Osteocyte (in vitro differentiated cells): ENCODE measurements around the gene KRTAP10-8. TPM values are rescaled to one million over a fixed set of nuclear protein-coding genes. Genes with fewer than 3 reads are reported as not detected.

ENCODE experiments used
- DNase-seq: peaks from one replicate; pipeline ENCODE4 v3.0.0; 2021; ENCODE audit warnings: mixed read lengths; ENCODE audit not compliant: unreplicated experiment; ENCODE audit errors: extremely low spot score
- H3K27ac Mint-ChIP-seq: one replicate; pipeline ENCODE4 v1.8.0; 2021; ENCODE audit warnings: mild to moderate bottlenecking, mixed read lengths; ENCODE audit not compliant: unreplicated experiment
- H3K27me3 Mint-ChIP-seq: one replicate; pipeline ENCODE4 v1.8.0; 2021; ENCODE audit warnings: mixed read lengths; ENCODE audit not compliant: unreplicated experiment
- H3K36me3 Mint-ChIP-seq: one replicate; pipeline ENCODE4 v1.8.0; 2021; ENCODE audit warnings: mixed read lengths; ENCODE audit not compliant: unreplicated experiment
- H3K4me1 Mint-ChIP-seq: one replicate; pipeline ENCODE4 v1.8.0; 2021; ENCODE audit warnings: mixed read lengths; ENCODE audit not compliant: unreplicated experiment
- H3K4me3 Mint-ChIP-seq: one replicate; pipeline ENCODE4 v1.8.0; 2021; ENCODE audit warnings: mild to moderate bottlenecking, moderate library complexity, mixed read lengths; ENCODE audit not compliant: unreplicated experiment
- H3K9me3 Mint-ChIP-seq: one replicate; pipeline ENCODE4 v1.8.0; 2021; ENCODE audit warnings: mixed read lengths; ENCODE audit not compliant: unreplicated experiment
- CTCF ChIP-seq: fragments of 200-600 bp; sonication (generic); IDR thresholded peaks from 2 replicates; pipeline ENCODE4 v1.5.0; 2021; ENCODE audit warnings: antibody characterized with exemption, mild to moderate bottlenecking, moderate library complexity
- total RNA-seq: library from RNA; stranded (reverse); gene quantifications from 2 replicates; pipeline ENCODE4 v1.2.1, GENCODE V29; 2021

KRTAP10-8 gene
- total RNA-seq, 1 donor from 2014 or later, result not detected

- DNase-seq, result no peak
- Mint-ChIP-seq H3K27me3 (peaks cover 25% of the 10 kb centered on the region), H3K4me3 (no peak overlapping the region), H3K9me3 (peaks cover 26% of the 10 kb centered on the region), H3K4me1 (peaks cover 3% of the 10 kb centered on the region), H3K27ac (no peak overlapping the region), H3K36me3 (no peaks in the 10 kb centered on the region)
- no peak for TF ChIP-seq CTCF
Measured at GRCh38 chr21:44581158-44581557, 30.7 kb upstream of the KRTAP10-8 start.

GRCh38 chr21:44582055-44582454 is 29.8 kb upstream of the KRTAP10-8 start:
- peaks cover 26% of the 10 kb centered on the region for H3K27me3 Mint-ChIP-seq
- H3K36me3 Mint-ChIP-seq, result no peaks in the 10 kb centered on the region
- no peak overlapping the region for H3K4me3 Mint-ChIP-seq
- no peak overlapping the region for H3K27ac Mint-ChIP-seq
- H3K4me1 Mint-ChIP-seq, result peaks cover 3% of the 10 kb centered on the region
- no peak for TF ChIP-seq CTCF
- peaks cover 20% of the 10 kb centered on the region for H3K9me3 Mint-ChIP-seq
- peak; percentile 67 for DNase-seq

- peaks cover 33% of the 10 kb centered on the region for H3K27me3 Mint-ChIP-seq
- H3K27ac Mint-ChIP-seq, result no peak overlapping the region
- H3K4me1 Mint-ChIP-seq, result peaks cover 3% of the 10 kb centered on the region
- no peaks in the 10 kb centered on the region for H3K36me3 Mint-ChIP-seq
- H3K4me3 Mint-ChIP-seq, result no peak overlapping the region
- DNase-seq, result peak; percentile 79
- no peak for TF ChIP-seq CTCF
- peaks cover 11% of the 10 kb centered on the region for H3K9me3 Mint-ChIP-seq
Measured at GRCh38 chr21:44583089-44583799, 28.6 kb upstream of the KRTAP10-8 start.

GRCh38 chr21:44583800-44584147 is 28.1 kb upstream of the KRTAP10-8 start:
- no peak for DNase-seq
- H3K4me3 Mint-ChIP-seq, result no peak overlapping the region
- H3K4me1 Mint-ChIP-seq, result peaks cover 3% of the 10 kb centered on the region
- H3K36me3 Mint-ChIP-seq, result no peaks in the 10 kb centered on the region
- no peak overlapping the region for H3K27ac Mint-ChIP-seq
- no peak for TF ChIP-seq CTCF
- H3K27me3 Mint-ChIP-seq, result peaks cover 33% of the 10 kb centered on the region
- H3K9me3 Mint-ChIP-seq, result peaks cover 10% of the 10 kb centered on the region

- no peak for TF ChIP-seq CTCF
- Mint-ChIP-seq H3K36me3 (no peaks in the 10 kb centered on the region), H3K27ac (no peak overlapping the region), H3K4me3 (no peak overlapping the region), H3K27me3 (peaks cover 33% of the 10 kb centered on the region), H3K9me3 (peaks cover 9% of the 10 kb centered on the region), H3K4me1 (peaks cover 3% of the 10 kb centered on the region)
- DNase-seq, result peak; percentile 62
Measured at GRCh38 chr21:44585892-44586291, 26.0 kb upstream of the KRTAP10-8 start.
